ENCODE measurements around the gene EIF5.

- no peak for TF ChIP-seq CTCF (IDR thresholded peaks at IDR 0.05)
- TF ChIP-seq POLR2AphosphoS5 (IDR thresholded peaks at IDR 0.05), result no peak
Observed at GRCh38 chr14:103360548-103360947, 26.5 kb downstream of the EIF5 start.
